Measurements from ENCODE around the gene ARHGEF10L.

The ARHGEF10L gene

GRCh38 chr1:17576519-17576853, 37.0 kb downstream of the ARHGEF10L start:
- H3K4me3 Mint-ChIP-seq = no peak overlapping the region
- H3K36me3 Mint-ChIP-seq (ENCODE audit: low read depth) = no peaks in the 10 kb centered on the region
- intact Hi-C loops (cut with micrococcal nuclease) = no loop called here
- no peaks in the 10 kb centered on the region for H3K9me3 Mint-ChIP-seq
- peaks cover 16% of the 10 kb centered on the region for H3K4me1 Mint-ChIP-seq (ENCODE audit: low read depth)
- peaks cover 4% of the 10 kb centered on the region for H3K27me3 Mint-ChIP-seq
- no peak overlapping the region for H3K27ac Mint-ChIP-seq

GRCh38 chr1:17577907-17578297, 38.4 kb downstream of the ARHGEF10L start:
- intact Hi-C loops (cut with micrococcal nuclease) = no loop called here
- no peaks in the 10 kb centered on the region for H3K9me3 Mint-ChIP-seq
- H3K4me3 Mint-ChIP-seq = no peak overlapping the region
- no peak overlapping the region for H3K27ac Mint-ChIP-seq
- H3K4me1 Mint-ChIP-seq (ENCODE audit: low read depth) = peaks cover 30% of the 10 kb centered on the region
- H3K27me3 Mint-ChIP-seq = peaks cover 5% of the 10 kb centered on the region
- no peaks in the 10 kb centered on the region for H3K36me3 Mint-ChIP-seq (ENCODE audit: low read depth)

- no peaks in the 10 kb centered on the region for H3K36me3 Mint-ChIP-seq (ENCODE audit: low read depth)
- no peak overlapping the region for H3K27ac Mint-ChIP-seq
- no peak overlapping the region for H3K4me3 Mint-ChIP-seq
- H3K9me3 Mint-ChIP-seq = no peaks in the 10 kb centered on the region
- peaks cover 27% of the 10 kb centered on the region for H3K4me1 Mint-ChIP-seq (ENCODE audit: low read depth)
- peaks cover 2% of the 10 kb centered on the region for H3K27me3 Mint-ChIP-seq
- intact Hi-C loops (cut with micrococcal nuclease) = no loop called here
Measured at GRCh38 chr1:17579951-17580939, 40.7 kb downstream of the ARHGEF10L start.

GRCh38 chr1:17581389-17582123, 42.1 kb downstream of the ARHGEF10L start:
- H3K27ac Mint-ChIP-seq = no peak overlapping the region
- peaks cover 41% of the 10 kb centered on the region for H3K4me1 Mint-ChIP-seq (ENCODE audit: low read depth)
- H3K36me3 Mint-ChIP-seq (ENCODE audit: low read depth) = no peaks in the 10 kb centered on the region
- H3K4me3 Mint-ChIP-seq = no peak overlapping the region
- H3K9me3 Mint-ChIP-seq = no peaks in the 10 kb centered on the region
- H3K27me3 Mint-ChIP-seq = peaks cover 2% of the 10 kb centered on the region
- intact Hi-C loops (cut with micrococcal nuclease) = no loop called here

GRCh38 chr1:17582124-17582774, 42.8 kb downstream of the ARHGEF10L start:
- Mint-ChIP-seq H3K9me3 (no peaks in the 10 kb centered on the region), H3K36me3 (ENCODE audit: low read depth) (no peaks in the 10 kb centered on the region), H3K27me3 (peaks cover 2% of the 10 kb centered on the region), H3K27ac (no peak overlapping the region), H3K4me1 (ENCODE audit: low read depth) (peaks cover 47% of the 10 kb centered on the region), H3K4me3 (no peak overlapping the region)
- intact Hi-C loops (cut with micrococcal nuclease) = no loop called here

- no peak overlapping the region for H3K27ac Mint-ChIP-seq
- H3K9me3 Mint-ChIP-seq = no peaks in the 10 kb centered on the region
- intact Hi-C loops (cut with micrococcal nuclease) = no loop called here
- H3K27me3 Mint-ChIP-seq = peaks cover 3% of the 10 kb centered on the region
- H3K36me3 Mint-ChIP-seq (ENCODE audit: low read depth) = no peaks in the 10 kb centered on the region
- H3K4me3 Mint-ChIP-seq = no peak overlapping the region
- peaks cover 56% of the 10 kb centered on the region for H3K4me1 Mint-ChIP-seq (ENCODE audit: low read depth)
Measured at GRCh38 chr1:17584539-17584938, 45.0 kb downstream of the ARHGEF10L start.

- H3K27me3 Mint-ChIP-seq = peaks cover 5% of the 10 kb centered on the region
- H3K27ac Mint-ChIP-seq = no peak overlapping the region
- no peaks in the 10 kb centered on the region for H3K36me3 Mint-ChIP-seq (ENCODE audit: low read depth)
- H3K4me1 Mint-ChIP-seq (ENCODE audit: low read depth) = peaks cover 55% of the 10 kb centered on the region
- H3K9me3 Mint-ChIP-seq = no peaks in the 10 kb centered on the region
- H3K4me3 Mint-ChIP-seq = no peak overlapping the region
- intact Hi-C loops (cut with micrococcal nuclease) = no loop called here
Measured at GRCh38 chr1:17585266-17585987, 45.9 kb downstream of the ARHGEF10L start.

- intact Hi-C loops (cut with micrococcal nuclease) = no loop called here
- peaks cover 5% of the 10 kb centered on the region for H3K27me3 Mint-ChIP-seq
- H3K4me1 Mint-ChIP-seq (ENCODE audit: low read depth) = peaks cover 46% of the 10 kb centered on the region
Measured at GRCh38 chr1:17586172-17586964, 46.9 kb downstream of the ARHGEF10L start.

GRCh38 chr1:17587693-17588047, 48.2 kb downstream of the ARHGEF10L start:
- Mint-ChIP-seq H3K4me3 (no peak overlapping the region), H3K27ac (no peak overlapping the region), H3K4me1 (ENCODE audit: low read depth) (peaks cover 33% of the 10 kb centered on the region), H3K27me3 (peaks cover 3% of the 10 kb centered on the region), H3K9me3 (no peaks in the 10 kb centered on the region), H3K36me3 (ENCODE audit: low read depth) (no peaks in the 10 kb centered on the region)
- intact Hi-C loops (cut with micrococcal nuclease) = no loop called here

More at GRCh38 chr1:17586172-17586964, 46.9 kb downstream of the ARHGEF10L start:
- no peak overlapping the region for H3K27ac Mint-ChIP-seq
- no peaks in the 10 kb centered on the region for H3K36me3 Mint-ChIP-seq (ENCODE audit: low read depth)
- no peak overlapping the region for H3K4me3 Mint-ChIP-seq
- no peaks in the 10 kb centered on the region for H3K9me3 Mint-ChIP-seq

- Mint-ChIP-seq H3K9me3 (no peaks in the 10 kb centered on the region), H3K27me3 (peaks cover 3% of the 10 kb centered on the region), H3K4me3 (no peak overlapping the region), H3K36me3 (ENCODE audit: low read depth) (no peaks in the 10 kb centered on the region), H3K27ac (no peak overlapping the region), H3K4me1 (ENCODE audit: low read depth) (peaks cover 32% of the 10 kb centered on the region)
- intact Hi-C loops (cut with micrococcal nuclease) = no loop called here
Measured at GRCh38 chr1:17588048-17588871, 48.8 kb downstream of the ARHGEF10L start.

GRCh38 chr1:17591814-17592430, 52.4 kb downstream of the ARHGEF10L start:
- Mint-ChIP-seq H3K4me1 (ENCODE audit: low read depth) (peaks cover 31% of the 10 kb centered on the region), H3K9me3 (no peaks in the 10 kb centered on the region), H3K36me3 (ENCODE audit: low read depth) (no peaks in the 10 kb centered on the region), H3K27ac (no peak overlapping the region), H3K4me3 (no peak overlapping the region), H3K27me3 (peaks cover 3% of the 10 kb centered on the region)
- intact Hi-C loops (cut with micrococcal nuclease) = no loop called here

- no peaks in the 10 kb centered on the region for H3K36me3 Mint-ChIP-seq (ENCODE audit: low read depth)
Measured at GRCh38 chr1:17594026-17594425, 54.5 kb downstream of the ARHGEF10L start.

More at GRCh38 chr1:17594026-17594425, 54.5 kb downstream of the ARHGEF10L start:
- Mint-ChIP-seq H3K4me1 (ENCODE audit: low read depth) (peaks cover 20% of the 10 kb centered on the region), H3K9me3 (no peaks in the 10 kb centered on the region), H3K27me3 (peaks cover 3% of the 10 kb centered on the region), H3K27ac (no peak overlapping the region), H3K4me3 (no peak overlapping the region)
- intact Hi-C loops (cut with micrococcal nuclease) = no loop called here
